ENCODE measurements around the gene COMMD7. TPM values are rescaled to one million over a fixed set of nuclear protein-coding genes. Genes with fewer than 3 reads are reported as not detected.

The COMMD7 gene
- total RNA-seq, 1 donor from 2014 or later, result 9.4 TPM

DNA sequence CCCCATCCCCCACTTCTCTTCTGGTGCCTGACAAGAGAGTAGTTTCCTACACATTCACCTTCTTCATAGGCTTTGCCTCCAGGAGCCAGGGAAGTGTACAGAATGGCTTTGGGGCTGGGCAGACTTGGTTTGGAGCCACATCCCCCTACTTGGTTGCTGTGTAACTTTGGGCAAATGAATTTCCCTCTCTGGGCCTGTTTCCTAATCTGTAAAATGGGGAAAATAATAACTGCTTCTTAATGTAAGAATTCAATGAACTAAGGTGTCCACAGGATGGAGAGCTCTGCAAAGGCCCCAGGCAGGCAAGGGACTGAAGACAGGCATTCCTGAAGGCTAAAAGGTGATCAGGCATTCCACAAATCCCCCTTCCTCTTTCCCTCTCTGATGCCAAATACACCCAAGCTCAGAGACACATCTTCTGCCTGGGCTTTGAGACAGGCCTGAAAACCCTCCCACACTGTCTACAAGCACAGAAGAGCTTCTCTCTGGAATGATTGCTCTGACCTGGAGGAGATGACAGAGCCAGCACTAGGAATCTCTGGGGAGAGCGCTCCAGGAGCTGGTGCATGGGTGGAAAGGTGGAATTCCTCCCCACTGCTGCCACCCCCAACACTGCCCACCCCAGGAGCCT, 62.6 kb downstream of the COMMD7 start:
- no peak for DNase-seq (ENCODE audit: low spot score)

DNA sequence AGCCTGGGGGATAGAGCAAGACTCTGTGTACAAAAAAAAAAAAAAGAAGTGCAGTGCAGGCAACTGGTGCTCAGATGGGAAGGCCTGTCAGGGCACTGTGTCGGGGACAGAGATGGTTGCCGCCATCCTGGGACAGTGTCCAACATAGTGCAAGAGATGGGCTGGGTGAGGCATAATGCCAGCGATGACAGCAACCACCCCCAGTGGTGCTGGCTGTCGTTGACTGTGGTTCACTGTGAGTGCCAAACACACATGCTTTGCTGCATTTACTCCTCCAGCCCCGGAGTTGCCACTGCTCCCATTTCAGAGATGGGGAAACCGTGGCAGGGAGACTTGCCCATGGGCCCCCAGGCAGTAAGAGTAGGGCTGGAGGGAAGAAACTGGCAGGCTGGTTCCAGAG, 64.3 kb downstream of the COMMD7 start:
- no peak for DNase-seq (ENCODE audit: low spot score)

DNA sequence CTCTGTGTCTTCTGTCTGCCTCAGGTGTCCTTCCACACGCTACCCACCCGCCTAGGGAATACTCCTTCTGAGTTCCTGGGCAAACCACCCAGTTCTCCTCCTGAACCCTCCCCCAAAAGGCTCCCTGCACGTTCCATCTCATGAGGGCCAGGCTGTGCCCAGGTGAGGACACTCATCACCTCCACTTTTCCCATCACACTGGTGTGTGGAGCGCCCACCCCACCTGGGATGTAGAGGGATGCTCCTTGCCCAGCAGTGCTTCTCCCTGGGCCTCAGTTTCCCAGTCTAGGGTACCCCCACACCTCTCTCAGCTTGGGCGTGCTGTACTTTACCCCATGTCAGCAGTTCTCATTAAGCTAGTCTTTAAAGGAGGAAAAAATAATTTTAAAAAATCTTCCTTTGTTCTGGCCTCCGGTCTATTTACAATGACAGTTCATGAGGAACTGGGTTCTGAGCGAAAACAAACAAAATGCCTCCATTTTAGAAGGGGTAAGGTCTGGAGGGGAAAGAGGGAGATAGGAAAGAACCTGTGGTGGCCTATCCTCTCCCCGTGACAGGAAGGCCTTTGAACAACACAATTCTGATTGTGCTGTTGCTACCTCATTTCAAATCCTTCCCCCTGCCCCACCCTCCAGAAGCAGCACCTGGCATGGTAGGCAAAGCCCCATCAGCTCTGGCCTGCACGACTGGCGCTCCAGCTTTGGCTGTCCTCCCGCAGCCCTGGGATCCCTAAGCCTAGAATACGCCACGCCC, 67.9 kb downstream of the COMMD7 start:
- no peak for DNase-seq (ENCODE audit: low spot score)

DNA sequence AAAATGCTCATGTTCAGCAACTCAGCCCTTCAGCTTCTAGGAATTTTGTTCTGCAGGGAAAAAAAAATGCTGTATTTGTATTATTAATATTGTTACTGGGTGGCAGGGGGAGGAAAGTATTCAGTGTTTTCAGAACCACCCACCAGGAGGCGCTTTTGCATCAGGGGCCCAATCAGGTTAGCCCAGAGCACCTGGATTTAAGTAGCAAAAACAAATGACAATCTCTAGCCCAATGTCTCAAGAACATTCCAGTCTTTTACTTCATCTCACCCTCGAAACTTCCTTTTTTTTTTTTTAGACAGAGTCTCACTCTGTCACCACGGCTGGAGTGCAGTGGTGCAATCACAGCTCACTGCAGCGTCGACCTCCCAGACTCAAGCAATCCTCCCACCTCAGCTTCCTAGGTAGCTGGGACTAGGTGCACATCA, 68.9 kb downstream of the COMMD7 start:
- DNase-seq (ENCODE audit: low spot score), result no peak

DNA sequence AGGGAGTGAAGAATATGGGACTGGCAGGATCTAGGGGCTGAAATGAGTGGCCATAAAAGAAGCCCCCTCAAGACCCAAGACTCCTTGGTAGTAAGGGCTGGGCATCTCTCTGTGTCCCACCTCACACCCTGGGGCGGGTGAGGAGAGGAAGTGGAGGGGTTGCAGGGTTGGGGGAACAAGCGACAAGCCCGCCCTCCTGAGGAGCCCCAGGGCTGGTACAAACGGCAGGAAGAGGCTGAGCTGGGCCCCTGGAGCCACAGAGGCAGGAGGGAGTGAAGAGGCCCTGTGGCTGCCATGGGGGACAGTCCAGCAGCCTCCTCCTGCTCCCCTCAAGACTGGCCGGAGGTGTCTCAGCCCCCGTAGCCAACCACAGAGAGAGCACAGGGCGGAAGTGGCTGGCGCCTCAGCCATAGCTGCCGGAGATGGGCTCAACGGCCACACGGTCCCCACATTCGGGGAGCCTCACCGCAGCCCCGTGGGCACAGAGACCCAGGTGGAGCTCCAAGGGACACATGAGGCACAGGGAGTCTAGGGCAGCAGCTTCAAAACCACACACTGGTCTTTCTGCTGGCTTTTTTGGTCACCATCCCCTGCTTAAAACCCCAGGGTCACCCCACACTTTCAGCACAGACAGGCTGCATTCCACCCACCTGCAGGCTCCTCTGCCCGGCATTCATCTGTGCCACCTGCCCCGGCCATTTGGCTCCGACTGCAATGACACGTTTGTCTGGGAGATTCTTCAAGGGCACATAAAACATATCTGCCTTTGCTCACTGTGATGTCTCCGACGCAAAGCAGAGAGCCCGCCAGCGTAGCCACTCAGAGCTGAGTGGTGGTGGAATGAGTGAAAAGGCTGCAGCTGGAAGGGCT, 70.0 kb downstream of the COMMD7 start:
- DNase-seq (ENCODE audit: low spot score), result no peak

DNA sequence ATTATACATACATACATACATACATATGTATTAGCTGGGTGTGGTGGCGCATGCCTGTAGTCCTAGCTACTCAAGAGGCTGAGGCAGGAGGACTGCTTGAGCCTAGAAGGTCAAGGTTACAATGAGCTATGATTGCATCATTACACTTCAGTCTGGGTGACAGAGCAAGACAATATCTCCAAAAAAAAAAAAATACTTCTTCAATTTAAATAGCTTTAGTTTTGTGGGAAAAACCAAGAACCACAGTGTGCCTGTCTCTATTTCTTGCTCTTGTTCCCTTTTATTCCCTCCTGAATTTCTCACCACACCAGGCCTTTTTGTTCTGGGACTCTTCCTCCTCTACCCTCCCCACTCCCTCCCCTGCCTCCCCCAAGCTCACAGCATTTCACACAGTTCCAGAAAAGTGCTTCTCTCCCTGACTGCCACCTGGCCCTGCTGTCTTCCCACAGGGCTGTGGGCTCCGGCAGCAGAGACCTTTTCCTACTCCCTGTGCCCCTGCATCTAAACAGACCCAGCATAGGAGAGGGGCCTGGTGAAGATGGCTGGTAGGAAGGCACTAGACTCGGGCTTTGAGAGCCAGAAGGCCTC, 70.8 kb downstream of the COMMD7 start:
- DNase-seq (ENCODE audit: low spot score), result no peak

DNA sequence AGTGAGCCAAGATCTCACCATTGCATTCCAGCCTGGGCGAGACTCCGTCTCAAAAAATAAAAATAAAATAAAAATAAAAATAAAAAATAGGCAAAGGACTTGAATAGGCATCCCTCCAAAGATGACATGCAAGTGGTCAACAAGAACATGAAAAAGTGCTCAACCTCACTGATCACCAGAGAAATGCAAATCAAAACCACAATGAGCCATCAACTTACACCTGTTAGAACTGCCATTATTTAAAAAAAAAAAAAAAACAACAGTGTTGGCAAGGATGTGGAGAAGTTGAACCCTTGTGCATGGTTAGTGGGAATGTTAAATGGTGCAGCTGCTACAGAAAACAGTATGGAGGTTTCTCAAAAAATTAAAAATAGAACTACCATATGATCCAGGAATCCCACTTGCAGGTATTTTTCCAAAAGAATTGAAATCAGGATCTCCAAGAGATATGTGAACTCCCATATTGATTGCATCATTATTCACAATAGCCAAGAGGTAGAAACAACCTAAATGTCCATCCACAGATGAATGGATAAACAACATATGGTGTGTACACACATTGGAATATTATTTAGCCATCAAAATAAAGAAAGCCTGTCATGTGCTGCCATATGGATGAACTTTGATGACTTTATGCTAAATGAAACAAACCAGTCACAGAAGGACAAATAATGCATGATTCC, 72.4 kb downstream of the COMMD7 start:
- DNase-seq (ENCODE audit: low spot score), result no peak

DNA sequence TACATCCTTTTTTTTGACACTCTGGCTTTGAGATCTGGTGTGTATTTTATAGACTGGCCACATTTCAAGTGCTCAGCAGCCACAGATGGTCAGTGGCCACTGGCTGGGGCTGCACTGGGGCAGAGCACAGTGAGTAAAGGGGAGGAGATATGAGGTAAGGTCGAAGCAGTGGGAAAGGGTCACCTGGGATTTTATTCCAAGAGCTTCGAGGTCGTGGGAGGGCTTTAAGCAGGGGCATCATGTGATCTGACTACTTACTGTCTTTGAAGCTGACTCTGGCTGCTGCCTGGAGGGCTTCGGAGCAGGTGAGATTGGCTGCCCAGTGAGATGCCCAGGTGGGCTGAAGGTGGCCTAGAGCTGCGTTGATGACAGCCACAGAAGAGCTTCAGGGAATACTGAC, 76.2 kb downstream of the COMMD7 start:
- no peak for DNase-seq (ENCODE audit: low spot score)

DNA sequence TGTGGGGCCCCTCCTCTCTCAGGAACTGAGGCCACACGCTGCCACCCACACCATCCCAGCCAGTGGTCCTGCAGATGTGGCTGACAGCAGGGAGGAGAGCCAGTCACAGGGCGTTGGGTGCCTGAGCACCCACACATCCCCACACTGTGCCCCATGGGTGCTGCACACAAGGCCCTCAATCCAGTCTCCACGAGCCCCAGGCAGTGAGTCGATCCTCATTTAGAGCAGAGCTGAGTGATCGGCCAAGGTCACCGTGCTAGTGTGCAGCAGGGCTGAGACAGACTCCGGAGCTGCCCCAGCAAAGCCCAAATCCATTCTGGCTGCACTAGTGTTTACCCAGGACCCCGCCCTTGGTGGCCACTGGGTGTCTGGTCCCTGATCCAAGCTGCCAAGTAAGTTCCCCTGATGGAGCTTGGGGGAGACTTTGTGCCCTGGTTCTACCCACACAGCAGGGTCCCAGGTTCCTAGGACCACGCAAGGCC, 78.5 kb downstream of the COMMD7 start:
- DNase-seq (ENCODE audit: low spot score), result no peak

DNA sequence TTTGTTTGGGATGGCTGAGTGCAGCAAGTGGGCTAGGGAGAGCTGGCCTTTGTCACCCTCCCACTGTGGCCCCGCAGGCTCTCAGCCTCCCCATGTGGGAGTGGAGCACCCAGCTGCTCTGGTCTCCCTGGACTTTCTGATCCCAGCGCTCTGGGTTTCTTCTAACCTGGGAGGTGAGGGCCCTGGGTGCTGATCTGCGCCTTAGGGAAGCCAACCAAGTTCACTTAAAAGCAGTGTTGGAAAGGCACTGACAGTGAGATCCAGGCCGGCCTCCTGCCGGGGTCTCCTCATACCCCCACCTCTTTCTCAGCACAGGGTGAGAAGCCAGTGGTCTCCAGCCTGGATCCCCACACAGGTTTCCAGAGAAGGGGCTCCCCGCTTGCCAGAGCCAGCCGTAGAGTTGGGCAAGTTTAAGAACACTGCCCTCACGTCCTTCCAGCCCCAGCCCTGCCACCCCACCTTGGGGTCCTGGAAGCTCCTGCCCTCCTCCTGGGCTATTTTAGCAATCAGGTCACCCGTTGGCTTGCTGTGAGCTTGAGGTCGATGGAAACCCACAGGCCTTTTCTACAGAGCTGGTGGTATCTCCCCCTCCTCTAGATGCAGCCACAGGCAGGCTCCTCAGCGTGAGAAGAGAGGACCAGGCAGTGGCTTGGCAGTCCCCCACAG, 79.1 kb downstream of the COMMD7 start:
- DNase-seq (ENCODE audit: low spot score), result no peak

DNA sequence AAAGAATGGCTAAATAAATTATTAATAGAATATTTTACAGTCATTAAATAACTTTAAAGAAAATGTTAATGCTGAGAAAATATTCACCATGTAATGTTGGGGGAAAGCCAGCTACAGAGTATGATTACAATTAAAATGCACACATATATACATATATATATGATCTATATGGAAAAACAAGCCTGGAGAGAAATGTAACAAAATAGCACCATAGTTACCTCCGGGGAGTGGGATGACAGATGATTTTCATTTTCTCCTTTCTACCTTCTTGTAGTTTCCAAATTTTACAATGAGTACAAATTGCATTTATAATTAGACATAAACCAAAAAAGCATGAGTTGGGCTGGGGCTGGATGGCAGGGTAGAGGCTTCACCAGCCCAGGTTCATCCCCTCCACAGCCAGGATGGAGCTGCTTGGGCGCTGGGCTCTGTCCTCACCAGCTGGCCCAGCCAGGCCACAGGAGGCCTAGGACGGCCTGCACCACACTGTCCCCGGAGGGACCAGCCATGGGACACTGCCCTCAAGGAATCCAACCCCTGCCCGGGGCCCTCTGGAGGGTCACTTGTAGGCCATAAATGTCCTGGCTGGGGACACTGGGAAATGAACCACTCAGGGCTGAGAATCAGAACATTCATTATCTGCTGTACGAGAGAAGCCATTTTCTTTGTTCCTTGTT, 79.8 kb downstream of the COMMD7 start:
- DNase-seq (ENCODE audit: low spot score), result no peak

DNA sequence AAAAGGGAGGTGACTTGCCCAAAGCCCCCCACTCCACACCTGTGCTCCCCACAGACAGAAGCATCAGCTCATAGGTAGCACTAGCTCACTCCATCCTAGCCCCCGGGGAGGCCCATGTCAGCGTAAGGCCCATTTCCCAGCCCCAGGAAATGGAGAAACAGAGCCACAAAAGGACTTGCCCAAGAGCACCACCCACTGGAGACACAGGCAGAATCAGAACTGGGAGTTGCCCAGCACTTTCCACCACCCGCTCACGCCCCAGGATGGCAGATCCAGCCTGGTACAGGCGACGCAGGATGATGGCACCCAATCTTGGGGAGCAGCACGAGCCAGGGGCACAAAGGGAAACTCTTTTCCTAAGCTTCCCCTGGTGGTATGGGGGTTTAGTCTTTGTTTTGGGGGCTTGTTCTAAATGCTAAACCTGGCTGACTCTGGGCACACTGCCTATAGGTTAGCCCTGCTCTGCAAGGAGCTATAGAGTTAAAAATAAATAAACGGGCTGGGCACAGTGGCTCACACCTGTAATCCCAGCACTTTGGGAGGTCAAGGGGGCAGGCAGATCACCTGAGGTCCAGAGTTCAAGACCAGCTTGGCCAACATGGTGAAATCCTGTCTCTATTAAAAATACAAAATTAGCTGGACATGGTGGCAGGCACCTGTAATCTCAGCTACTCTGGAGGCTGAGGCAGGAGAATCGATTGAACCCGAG, 81.3 kb downstream of the COMMD7 start:
- no peak for DNase-seq (ENCODE audit: low spot score)

DNA sequence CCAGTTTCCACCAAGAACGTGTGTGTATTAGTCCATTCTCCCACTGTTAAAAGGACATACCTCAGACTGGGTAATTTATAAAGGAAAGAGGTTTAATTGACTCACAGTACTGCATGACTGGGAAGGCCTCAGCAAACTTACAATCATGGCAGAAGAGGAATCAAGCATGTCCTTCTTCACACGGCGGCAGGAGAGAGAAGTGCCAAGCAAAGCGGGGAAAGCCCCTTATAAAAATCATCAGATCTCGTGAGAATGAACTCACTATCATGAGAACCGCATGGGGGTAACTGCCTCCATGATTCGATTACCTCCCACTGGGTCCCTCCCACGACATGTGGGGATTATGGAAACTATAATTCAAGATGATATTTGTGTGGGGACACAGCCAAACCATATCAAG, 82.6 kb downstream of the COMMD7 start:
- no peak for DNase-seq (ENCODE audit: low spot score)

DNA sequence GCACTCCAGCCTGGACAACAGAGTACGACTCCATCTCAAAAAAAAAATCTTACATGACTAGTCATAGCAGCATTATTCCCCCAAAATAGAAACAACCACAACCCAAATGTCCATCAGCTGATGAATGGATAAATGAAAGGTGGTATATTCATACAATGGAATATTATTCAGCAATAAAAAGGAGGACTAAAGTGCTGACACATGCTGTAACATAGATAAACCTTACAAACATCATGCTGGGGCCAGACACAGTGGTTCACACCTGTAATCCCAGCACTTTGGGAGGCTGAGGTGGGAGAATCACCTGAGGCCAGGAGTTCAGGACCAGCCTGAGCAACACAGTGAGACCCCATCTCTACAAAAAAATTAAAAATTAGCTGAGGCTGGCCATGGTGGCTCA, 86.4 kb downstream of the COMMD7 start:
- DNase-seq (ENCODE audit: low spot score), result no peak

DNA sequence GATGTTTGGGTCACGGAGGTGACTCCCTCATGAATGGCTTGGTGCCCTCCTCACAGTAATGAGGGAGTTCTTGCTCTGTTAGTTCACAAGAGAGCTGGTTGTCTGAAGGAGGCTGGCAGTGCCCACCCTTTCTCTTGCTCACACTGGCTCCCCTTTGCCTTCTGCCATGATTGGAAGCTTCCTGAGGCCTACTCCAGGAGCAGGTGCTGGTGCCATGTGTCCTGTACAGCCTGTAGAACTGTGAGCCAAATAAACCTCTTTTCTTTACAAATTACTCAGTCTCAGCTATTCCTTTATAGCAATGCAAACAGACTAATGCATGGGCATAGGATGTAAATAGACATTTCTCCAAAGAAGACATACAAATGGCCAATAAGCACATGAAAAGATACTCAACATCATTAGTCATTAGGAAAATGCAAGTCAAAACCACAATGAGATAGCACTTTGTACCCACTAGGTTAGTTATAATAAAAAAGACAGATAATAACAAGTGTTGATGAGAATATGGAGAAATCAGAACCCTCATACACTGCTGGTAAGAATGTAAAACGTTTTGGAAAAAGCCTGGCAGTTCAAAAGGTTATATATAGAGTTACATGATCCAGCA, 87.3 kb downstream of the COMMD7 start:
- no peak for DNase-seq (ENCODE audit: low spot score)

DNA sequence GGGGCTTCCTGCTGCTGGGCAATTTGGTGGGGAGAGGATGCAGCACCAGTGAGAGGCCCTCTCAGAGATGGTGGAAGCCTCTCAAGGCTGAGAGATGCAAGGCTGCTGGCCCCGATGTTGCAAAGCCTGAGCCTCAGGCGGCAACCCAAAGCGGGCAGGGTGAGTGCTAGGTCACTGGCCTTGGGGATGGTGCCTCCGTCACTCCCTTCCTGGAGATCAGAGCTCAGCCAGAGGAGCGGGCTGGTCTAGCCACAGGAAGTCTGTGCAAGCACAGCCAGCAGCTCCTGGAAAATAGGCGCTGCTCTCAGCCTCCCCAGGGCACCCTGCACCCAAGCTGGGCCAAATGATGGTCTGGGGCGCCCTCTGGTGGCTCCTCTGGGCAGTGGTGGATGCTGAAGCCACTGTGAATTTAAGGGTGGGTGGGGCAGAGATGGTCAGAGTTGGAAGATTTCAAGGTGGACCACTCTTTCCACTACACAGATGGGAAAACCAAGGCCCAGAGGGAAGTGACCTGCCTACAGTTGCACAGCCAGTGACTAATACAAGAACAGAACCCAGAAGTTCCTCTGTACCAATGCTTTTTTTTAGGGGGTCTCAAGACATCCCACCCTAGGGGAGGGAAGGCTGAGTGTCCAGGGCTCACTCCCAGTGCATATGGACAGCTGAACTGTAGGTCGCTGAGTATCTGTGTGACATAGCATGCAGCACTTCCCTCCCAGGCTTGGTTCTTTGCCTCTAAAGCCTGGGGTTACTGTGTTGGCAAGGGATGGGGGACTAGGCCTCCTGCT, 90.3 kb downstream of the COMMD7 start:
- peak; percentile 87 for DNase-seq (ENCODE audit: low spot score)

Data from umbilical cord (tissue), 2 donors.